Ovary (tissue), 9 donors: ENCODE results near the gene SVEP1. TPM values are rescaled to one million over a fixed set of nuclear protein-coding genes. Genes with fewer than 3 reads are reported as not detected.

Experiments used
- DNase-seq, 5 donors: peaks; one replicate each; pipeline ENCODE4 v3.0.0-alpha.2; 2019 to 2020
- H3K27ac ChIP-seq, 2 donors: fragments of 200-600 bp; one replicate each; pipeline versions ENCODE4 v1.5.1 to v1.8.0; 2019 to 2022
- H3K27me3 ChIP-seq: fragments of 200-600 bp; one replicate; pipeline ENCODE4 v1.8.0; 2022
- H3K36me3 ChIP-seq: fragments of 200-600 bp; sonication (generic); one replicate; pipeline ENCODE4 v1.5.1; 2019
- H3K4me1 ChIP-seq: one replicate; pipeline ENCODE4 v1.8.1; 2013; ENCODE audit warnings: mild to moderate bottlenecking, moderate library complexity; ENCODE audit not compliant: insufficient read depth
- H3K4me3 ChIP-seq: fragments of 200-600 bp; sonication (generic); one replicate; pipeline ENCODE4 v1.5.1; 2017
- H3K9me3 ChIP-seq, 2 donors: fragments of 200-600 bp in 1 of 2; sonication (generic) in 1 of 2; one replicate each; pipeline versions ENCODE4 v1.5.1 to v1.8.1; 2013 to 2019; ENCODE audit warnings: mild to moderate bottlenecking in 1 of 2, moderate library complexity in 1 of 2
- CTCF ChIP-seq, 3 donors: fragments of 450-650 bp in 2 of 3; fragments of 200-600 bp in 1 of 3; IDR thresholded peaks; one replicate each; pipeline versions ENCODE4 v1.5.1 to v1.8.0; 2016 to 2022; ENCODE audit warnings: antibody characterized with exemption in 3 of 3, mild to moderate bottlenecking in 1 of 3
- EP300 ChIP-seq: sonication (generic); formaldehyde crosslinking; IDR thresholded peaks from one replicate; pipeline ENCODE4 v1.6.1; 2017; ENCODE audit warnings: antibody characterized with exemption
- POLR2A ChIP-seq: fragments of 450-650 bp; IDR thresholded peaks from one replicate; pipeline ENCODE4 v1.6.1; 2017; ENCODE audit warnings: antibody characterized with exemption, mild to moderate bottlenecking, moderate library complexity
- WGBS, 3 donors: extraction: QIAGEN DNeasy Blood & Tissue Kit in 1 of 3; methylation state at CpG; one replicate each; pipeline versions ENCODE4 v1.1.5 to v1.1.7; 2013 to 2017; 5-methylcytosine and 5-hydroxymethylcytosine counted together
- intact Hi-C, 4 donors: fragments of 100-400 bp; cut with DNase I; formaldehyde crosslinking; loops; one replicate each; pipeline versions ENCODE4 v1.11.0 to v1.15.1; 2022 to 2023
- polyA plus RNA-seq, 2 donors: library from polyadenylated mRNA; stranded (reverse); fragments of 200-250 nt in 1 of 2; fragments of 350-450 nt in 1 of 2; fragmentation: Illumina TruSeq in 1 of 2; extraction: RNeasy Lipid Tissue Mini Kit (QIAGEN cat#74804) in 1 of 2; gene quantifications; one replicate each; pipeline ENCODE4 v1.2.3, GENCODE V29; 2013 to 2014
- total RNA-seq, 7 donors: library from RNA; depleted of rRNA in 2 of 7; stranded (reverse); fragments of >200 nt in 2 of 7; fragmentation: NEBNext Ultra II Directional in 3 of 7; extraction: Animal tissue kit (Norgen Biotek cat#: 25700) in 3 of 7; gene quantifications; one replicate each; pipeline versions ENCODE4 v1.1.0 to v1.2.4, GENCODE V29; 2016 to 2023
- donor health status: DM: no; HTN: no; CAD: no; lungs with moderate emphysema.
- donor health status: DM: no; HTN: no; CAD: no.
- donor health status: Bipolar disorder and iron deficiency.
- donor health status: DM: yes; HTN: yes; CAD: no.
- donor health status: DM: no; HTN: no; CAD: no.
- donor health status: DM: yes; HTN: yes; CAD: no.

The SVEP1 gene
- total and polyA plus RNA-seq, 9 donors, result 0.40 to 23.1 (median 13.3) TPM

DNA sequence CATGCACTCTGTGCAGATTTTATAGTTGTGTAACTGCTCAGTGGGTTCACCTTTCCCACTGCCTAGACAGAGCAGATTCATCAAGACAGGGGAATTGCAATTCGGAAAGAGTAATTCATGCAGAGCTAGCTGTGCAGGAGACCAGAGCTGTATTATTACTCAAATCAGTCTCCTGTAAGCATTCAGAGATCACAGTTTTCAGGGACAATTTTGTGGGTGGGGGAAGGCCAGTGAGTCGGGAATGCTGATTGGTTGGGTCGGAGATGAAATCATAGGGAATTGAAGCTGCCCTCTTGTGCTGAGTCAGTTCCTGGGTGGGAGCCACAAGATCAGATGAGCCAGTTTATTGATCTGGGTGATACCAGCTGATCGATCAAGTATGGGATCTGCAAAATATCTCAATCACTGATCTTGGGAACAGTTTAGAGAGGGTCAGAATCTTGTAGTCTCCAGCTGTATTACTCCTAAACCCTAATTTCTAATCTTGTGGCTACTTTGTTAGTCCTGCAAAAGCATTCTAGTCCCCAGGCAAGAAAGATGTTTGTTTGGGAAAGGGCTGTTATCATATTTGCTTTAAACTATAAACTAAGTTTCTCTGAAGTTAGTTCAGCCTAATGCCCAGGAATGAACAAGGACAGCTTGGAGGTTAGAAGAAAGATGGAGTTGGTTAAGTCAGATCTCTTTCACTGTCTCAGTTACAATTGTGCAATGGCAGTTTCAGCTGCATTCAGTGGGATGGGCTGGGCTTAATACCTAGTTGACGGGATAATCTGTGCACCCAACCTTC lies 12.7 kb upstream of the SVEP1 start:
- intact Hi-C loops, result no loop called here
- H3K36me3 ChIP-seq, result no peaks in the 10 kb centered on the region
- H3K4me3 ChIP-seq, result no peak overlapping the region
- WGBS, 3 donors, result 68 to 81% (median 71%) methylated on average over 5 of the region's 5 CpGs
- no peaks in the 10 kb centered on the region for H3K27me3 ChIP-seq
- no peaks in the 10 kb centered on the region for H3K9me3 ChIP-seq
- no peaks in the 10 kb centered on the region for H3K4me1 ChIP-seq
- no peak for TF ChIP-seq POLR2A
- TF ChIP-seq EP300, result no peak
- TF ChIP-seq CTCF (IDR thresholded peaks at IDR 0.05), result no peak
- DNase-seq, result no peak
- no peak overlapping the region for H3K27ac ChIP-seq

DNA sequence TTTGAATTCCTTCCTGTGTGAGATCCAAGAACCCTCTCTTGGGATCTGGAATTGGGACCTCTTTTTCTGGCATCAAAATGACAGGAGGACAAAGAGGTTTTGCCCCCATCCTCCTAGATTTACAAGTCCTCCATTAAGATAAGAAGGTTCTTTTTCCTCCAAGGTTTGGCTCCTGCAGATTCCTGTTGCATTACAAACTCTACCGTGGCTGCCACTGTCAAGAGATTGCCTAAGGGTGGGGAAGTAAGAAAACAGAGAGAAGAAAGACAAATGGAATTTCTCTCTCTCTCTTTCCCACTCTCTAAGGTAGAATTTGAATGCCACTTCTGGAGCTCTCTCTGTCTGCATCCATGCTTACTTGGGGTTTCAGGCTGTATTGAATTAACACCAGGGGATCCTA lies 12.0 kb upstream of the SVEP1 start:
- WGBS, 3 donors, result 13 to 15% (median 13%) methylated on average over 1 of the region's 1 CpG
- H3K36me3 ChIP-seq, result no peaks in the 10 kb centered on the region

GRCh38 chr9:110590816-110591215 lies 11.3 kb upstream of the SVEP1 start:
- Histone ChIP-seq H3K9me3 (no peaks in the 10 kb centered on the region), H3K4me3 (no peak overlapping the region), H3K36me3 (no peaks in the 10 kb centered on the region), H3K27ac (no peak overlapping the region), H3K27me3 (no peaks in the 10 kb centered on the region), H3K4me1 (no peaks in the 10 kb centered on the region)
- DNase-seq, result no peak
- 47 to 69% (median 48%) methylated on average over 1 of the region's 1 CpG for whole genome bisulfite sequencing, 3 donors
- intact Hi-C loops, result no loop called here
- no peak for TF ChIP-seq POLR2A
- TF ChIP-seq EP300, result no peak
- no peak for TF ChIP-seq CTCF (IDR thresholded peaks at IDR 0.05)

More for the DNA sequence above, 12.0 kb upstream of the SVEP1 start:
- Histone ChIP-seq H3K9me3 (no peaks in the 10 kb centered on the region), H3K27ac (no peak overlapping the region), H3K4me1 (no peaks in the 10 kb centered on the region), H3K27me3 (no peaks in the 10 kb centered on the region), H3K4me3 (no peak overlapping the region)
- intact Hi-C loops, result no loop called here
- TF ChIP-seq EP300 (no peak), CTCF (IDR thresholded peaks at IDR 0.05) (no peak), POLR2A (no peak)
- DNase-seq, result no peak

GRCh38 chr9:110588296-110588695 lies 8.8 kb upstream of the SVEP1 start:
- intact Hi-C loops, result no loop called here
- Histone ChIP-seq H3K4me1 (no peaks in the 10 kb centered on the region), H3K36me3 (no peaks in the 10 kb centered on the region), H3K27ac (no peak overlapping the region), H3K9me3 (no peaks in the 10 kb centered on the region), H3K4me3 (no peak overlapping the region), H3K27me3 (no peaks in the 10 kb centered on the region)
- TF ChIP-seq EP300 (no peak), CTCF (IDR thresholded peaks at IDR 0.05) (no peak), POLR2A (no peak)
- no peak for DNase-seq
- 37 to 80% (median 51%) methylated on average over 1 of the region's 1 CpG for WGBS, 3 donors
